Astrocyte (in vitro differentiated cells and primary cell): ENCODE data around the gene CARD14. TPM values are rescaled to one million over a fixed set of nuclear protein-coding genes. Genes with fewer than 3 reads are reported as not detected.

Source experiments
- DNase-seq: peaks from one replicate; pipeline ENCODE4 v3.0.0-alpha.2; 2010; ENCODE audit warnings: low read depth
- FAIRE-seq: peaks from 2 replicates; lab custom pipeline; 2011; peaks lifted over from hg19 to GRCh38; lab: Jason Lieb, UNC
- H2AFZ ChIP-seq: 2 replicates; pipeline ENCODE4 v1.6.0; 2012; ENCODE audit warnings: low read depth, low read length, inconsistent platforms
- H3K27ac ChIP-seq: 2 replicates; pipeline ENCODE4 v1.5.1; 2011; ENCODE audit warnings: low read depth, low read length, inconsistent platforms
- H3K27me3 ChIP-seq: 2 replicates; pipeline ENCODE4 v1.6.0; 2011; ENCODE audit warnings: low read length, inconsistent platforms; ENCODE audit not compliant: insufficient read depth
- H3K36me3 ChIP-seq: 2 replicates; pipeline ENCODE4 v1.5.1; 2011; ENCODE audit warnings: low read length, inconsistent platforms; ENCODE audit not compliant: insufficient read depth
- H3K4me1 ChIP-seq: 2 replicates; pipeline ENCODE4 v1.5.1; 2011; ENCODE audit warnings: low read length, inconsistent platforms; ENCODE audit not compliant: insufficient read depth
- H3K4me2 ChIP-seq: 2 replicates; pipeline ENCODE4 v1.6.0; 2012; ENCODE audit warnings: low read length, inconsistent platforms
- H3K4me3 ChIP-seq: 2 replicates; pipeline ENCODE4 v1.5.1; 2011; ENCODE audit warnings: low read depth, mild to moderate bottlenecking, low read length, inconsistent platforms; ENCODE audit not compliant: insufficient read depth
- H3K79me2 ChIP-seq: 2 replicates; pipeline ENCODE4 v1.6.0; 2012; ENCODE audit warnings: mild to moderate bottlenecking, low read length, inconsistent platforms; ENCODE audit not compliant: insufficient read depth
- H3K9ac ChIP-seq: 2 replicates; pipeline ENCODE4 v1.6.0; 2012; ENCODE audit warnings: mild to moderate bottlenecking, low read length, inconsistent platforms
- H3K9me3 ChIP-seq: 2 replicates; pipeline ENCODE4 v1.5.1; 2012; ENCODE audit warnings: low read depth, mild to moderate bottlenecking, low read length, inconsistent platforms; ENCODE audit not compliant: insufficient read depth
- H4K20me1 ChIP-seq: 2 replicates; pipeline ENCODE4 v1.6.0; 2012; ENCODE audit warnings: low read length, inconsistent platforms; ENCODE audit not compliant: insufficient read depth
- H3K27ac Mint-ChIP-seq: one replicate; pipeline ENCODE4 v1.8.0; 2021; ENCODE audit warnings: mild to moderate bottlenecking, mixed read lengths; ENCODE audit not compliant: unreplicated experiment
- H3K27me3 Mint-ChIP-seq: one replicate; pipeline ENCODE4 v1.8.0; 2021; ENCODE audit warnings: low read depth, mixed read lengths; ENCODE audit not compliant: unreplicated experiment
- H3K36me3 Mint-ChIP-seq: one replicate; pipeline ENCODE4 v1.8.0; 2021; ENCODE audit warnings: low read depth, mixed read lengths; ENCODE audit not compliant: unreplicated experiment
- H3K4me1 Mint-ChIP-seq: one replicate; pipeline ENCODE4 v1.8.0; 2021; ENCODE audit warnings: low read depth, mixed read lengths; ENCODE audit not compliant: unreplicated experiment
- H3K4me3 Mint-ChIP-seq: one replicate; pipeline ENCODE4 v1.8.0; 2021; ENCODE audit warnings: mild to moderate bottlenecking, moderate library complexity, mixed read lengths; ENCODE audit not compliant: unreplicated experiment
- H3K9me3 Mint-ChIP-seq: one replicate; pipeline ENCODE4 v1.8.0; 2021; ENCODE audit warnings: mild to moderate bottlenecking, mixed read lengths; ENCODE audit not compliant: unreplicated experiment
- CTCF ChIP-seq: IDR thresholded peaks from 2 replicates; pipeline ENCODE4 v1.5.1; 2011; ENCODE audit warnings: low read depth, mild to moderate bottlenecking, inconsistent platforms, low read length, moderate library complexity; ENCODE audit not compliant: insufficient read depth
- EZH2 ChIP-seq: IDR thresholded peaks from 2 replicates; pipeline ENCODE4 v1.6.1; 2012; ENCODE audit warnings: mild to moderate bottlenecking, low read length, inconsistent platforms; ENCODE audit not compliant: insufficient read depth
- total RNA-seq: library from RNA; stranded (reverse); gene quantifications from 2 replicates; pipeline ENCODE4 v1.2.1, GENCODE V29; 2021

Gene CARD14
- total RNA-seq, 1 donor from 2014 or later = not detected

- no peak overlapping the region for H3K27ac Mint-ChIP-seq
- peaks cover 27% of the 10 kb centered on the region for H3K27me3 Mint-ChIP-seq
- peaks cover 5% of the 10 kb centered on the region for H3K4me1 Mint-ChIP-seq
- no peaks in the 10 kb centered on the region for H3K36me3 Mint-ChIP-seq
- no peak for FAIRE-seq
- DNase-seq = no peak
- no peaks in the 10 kb centered on the region for H4K20me1 ChIP-seq
- TF ChIP-seq EZH2 (no peak), CTCF (no peak)
- H3K36me3 ChIP-seq = no peaks in the 10 kb centered on the region
- H3K4me2 ChIP-seq = no peak overlapping the region
- H3K27me3 ChIP-seq = peaks cover 9% of the 10 kb centered on the region
- H3K9ac ChIP-seq = no peak overlapping the region
- H3K4me1 ChIP-seq = no peaks in the 10 kb centered on the region
- H2AFZ ChIP-seq = no peak overlapping the region
- no peak overlapping the region for H3K27ac ChIP-seq
- no peak overlapping the region for H3K4me3 Mint-ChIP-seq
- no peak overlapping the region for H3K4me3 ChIP-seq
- no peaks in the 10 kb centered on the region for H3K79me2 ChIP-seq
- H3K9me3 ChIP-seq = no peaks in the 10 kb centered on the region
- no peaks in the 10 kb centered on the region for H3K9me3 Mint-ChIP-seq
Measured at GRCh38 chr17:80182845-80183223, 13.0 kb downstream of the CARD14 start.

GRCh38 chr17:80183581-80184422 is 14.0 kb downstream of the CARD14 start:
- no peak for FAIRE-seq

More at GRCh38 chr17:80183581-80184422, 14.0 kb downstream of the CARD14 start:
- H3K4me2 ChIP-seq = no peak overlapping the region
- Mint-ChIP-seq H3K4me3 (no peak overlapping the region), H3K36me3 (no peaks in the 10 kb centered on the region), H3K27me3 (peaks cover 26% of the 10 kb centered on the region), H3K27ac (no peak overlapping the region), H3K9me3 (no peaks in the 10 kb centered on the region), H3K4me1 (peaks cover 5% of the 10 kb centered on the region)
- no peak overlapping the region for H2AFZ ChIP-seq
- H3K4me3 ChIP-seq = no peak overlapping the region
- H4K20me1 ChIP-seq = no peaks in the 10 kb centered on the region
- TF ChIP-seq EZH2 (no peak), CTCF (no peak)
- H3K4me1 ChIP-seq = no peaks in the 10 kb centered on the region
- no peak overlapping the region for H3K9ac ChIP-seq
- DNase-seq = no peak
- H3K79me2 ChIP-seq = no peaks in the 10 kb centered on the region
- H3K9me3 ChIP-seq = no peaks in the 10 kb centered on the region
- H3K27me3 ChIP-seq = peaks cover 5% of the 10 kb centered on the region
- H3K27ac ChIP-seq = no peak overlapping the region
- no peaks in the 10 kb centered on the region for H3K36me3 ChIP-seq
